WTC11 (cell line): ENCODE data around the gene B3GALT5.

Experiments
- ATF3 ChIP-seq: sonication (generic); formaldehyde crosslinking; conservative IDR thresholded peaks from 2 replicates; pipeline ENCODE4 v1.8.1; 2022; ENCODE audit warnings: mild to moderate bottlenecking, missing genetic modification reagents
- ELF4 ChIP-seq: sonication (generic); formaldehyde crosslinking; IDR thresholded peaks from 2 replicates; pipeline ENCODE4 v1.8.1; 2022; ENCODE audit warnings: low read depth, mild to moderate bottlenecking, moderate library complexity, missing genetic modification reagents
- SMAD3 ChIP-seq: sonication (generic); formaldehyde crosslinking; IDR thresholded peaks from 2 replicates; pipeline ENCODE4 v1.8.0; 2022; ENCODE audit warnings: missing genetic modification reagents, mild to moderate bottlenecking, borderline replicate concordance
- SP1 ChIP-seq: sonication (generic); formaldehyde crosslinking; conservative IDR thresholded peaks from 2 replicates; pipeline ENCODE4 v1.8.1; 2022; ENCODE audit warnings: missing genetic modification reagents
- ZNF232 ChIP-seq: sonication (generic); formaldehyde crosslinking; IDR thresholded peaks from 2 replicates; pipeline ENCODE4 v1.8.0; 2022; ENCODE audit warnings: mild to moderate bottlenecking, missing genetic modification reagents

- TF ChIP-seq ATF3 (CRISPR knock-in tag) (no peak), SMAD3 (CRISPR knock-in tag) (no peak), SP1 (no peak), ZNF232 (no peak), ELF4 (CRISPR knock-in tag) (no peak)
These were observed 87.6 kb downstream of the B3GALT5 start for GRCh38 chr21:39700318-39700717.
